ENCODE measurements around the gene SPIRE1.
A peak's percentile ranks its signal among the peaks of the same experiment; 100 is the strongest.

The SPIRE1 gene

GRCh38 chr18:12443551-12443950 lies 214.4 kb downstream of the SPIRE1 start:
- intact Hi-C loops (cut with micrococcal nuclease) = no loop called here
- Mint-ChIP-seq H3K36me3 (ENCODE audit: low read depth) (peaks cover 18% of the 10 kb centered on the region), H3K4me1 (ENCODE audit: low read depth) (peaks cover 8% of the 10 kb centered on the region), H3K27ac (peak overlapping the region; percentile 72), H3K4me3 (no peak overlapping the region), H3K27me3 (no peaks in the 10 kb centered on the region), H3K9me3 (no peaks in the 10 kb centered on the region)

- no peaks in the 10 kb centered on the region for H3K27me3 Mint-ChIP-seq
- intact Hi-C loops (cut with micrococcal nuclease) = no loop called here
- H3K4me3 Mint-ChIP-seq = no peak overlapping the region
- H3K4me1 Mint-ChIP-seq (ENCODE audit: low read depth) = peaks cover 12% of the 10 kb centered on the region
- peaks cover 17% of the 10 kb centered on the region for H3K36me3 Mint-ChIP-seq (ENCODE audit: low read depth)
- H3K9me3 Mint-ChIP-seq = no peaks in the 10 kb centered on the region
- H3K27ac Mint-ChIP-seq = peak overlapping the region; percentile 72
Measured at GRCh38 chr18:12442946-12443345, 215.0 kb downstream of the SPIRE1 start.

- Mint-ChIP-seq H3K4me3 (no peak overlapping the region), H3K36me3 (ENCODE audit: low read depth) (peaks cover 17% of the 10 kb centered on the region), H3K27ac (no peak overlapping the region), H3K4me1 (ENCODE audit: low read depth) (peaks cover 6% of the 10 kb centered on the region), H3K9me3 (no peaks in the 10 kb centered on the region), H3K27me3 (no peaks in the 10 kb centered on the region)
- intact Hi-C loops (cut with micrococcal nuclease) = no loop called here
Measured at GRCh38 chr18:12441475-12442034, 216.4 kb downstream of the SPIRE1 start.

GRCh38 chr18:12438257-12438656 lies 219.7 kb downstream of the SPIRE1 start:
- no peaks in the 10 kb centered on the region for H3K9me3 Mint-ChIP-seq
- intact Hi-C loops (cut with micrococcal nuclease) = no loop called here
- H3K36me3 Mint-ChIP-seq (ENCODE audit: low read depth) = peaks cover 11% of the 10 kb centered on the region
- no peak overlapping the region for H3K27ac Mint-ChIP-seq
- no peak overlapping the region for H3K4me3 Mint-ChIP-seq
- H3K4me1 Mint-ChIP-seq (ENCODE audit: low read depth) = peaks cover 6% of the 10 kb centered on the region
- no peaks in the 10 kb centered on the region for H3K27me3 Mint-ChIP-seq

GRCh38 chr18:12435867-12436266 lies 222.0 kb downstream of the SPIRE1 start:
- Mint-ChIP-seq H3K4me1 (ENCODE audit: low read depth) (peaks cover 6% of the 10 kb centered on the region), H3K27me3 (no peaks in the 10 kb centered on the region), H3K4me3 (no peak overlapping the region), H3K36me3 (ENCODE audit: low read depth) (peaks cover 21% of the 10 kb centered on the region), H3K27ac (no peak overlapping the region), H3K9me3 (no peaks in the 10 kb centered on the region)
- intact Hi-C loops (cut with micrococcal nuclease) = no loop called here

DNA sequence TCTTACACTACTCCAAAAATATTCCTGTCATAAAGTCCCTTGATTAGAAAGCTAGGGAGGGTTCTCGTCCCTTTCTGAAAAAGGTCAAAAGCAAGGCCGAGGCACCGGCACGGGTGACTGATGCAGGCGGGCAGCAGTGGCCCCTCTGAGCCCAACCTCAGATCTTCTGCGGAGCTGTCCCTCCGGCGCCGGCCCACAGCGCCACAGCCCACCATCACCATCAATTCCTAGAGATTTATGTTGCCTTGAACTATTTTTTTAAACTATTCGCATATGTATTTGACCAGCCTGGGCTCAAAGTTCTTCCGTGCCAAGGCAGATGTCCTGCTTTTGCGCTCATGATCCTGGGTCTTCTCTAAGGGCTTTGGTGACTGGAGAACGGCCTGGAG lies 223.4 kb downstream of the SPIRE1 start:
- intact Hi-C loops (cut with micrococcal nuclease) = no loop called here
- H3K9me3 Mint-ChIP-seq = no peaks in the 10 kb centered on the region
- H3K36me3 Mint-ChIP-seq (ENCODE audit: low read depth) = peaks cover 21% of the 10 kb centered on the region
- H3K27ac Mint-ChIP-seq = no peak overlapping the region
- H3K4me3 Mint-ChIP-seq = no peak overlapping the region
- peaks cover 6% of the 10 kb centered on the region for H3K4me1 Mint-ChIP-seq (ENCODE audit: low read depth)
- no peaks in the 10 kb centered on the region for H3K27me3 Mint-ChIP-seq

GRCh38 chr18:12433829-12434540 lies 223.9 kb downstream of the SPIRE1 start:
- H3K4me1 Mint-ChIP-seq (ENCODE audit: low read depth) = peaks cover 8% of the 10 kb centered on the region
- intact Hi-C loops (cut with micrococcal nuclease) = no loop called here
- H3K4me3 Mint-ChIP-seq = no peak overlapping the region
- no peak overlapping the region for H3K27ac Mint-ChIP-seq
- no peaks in the 10 kb centered on the region for H3K9me3 Mint-ChIP-seq
- H3K27me3 Mint-ChIP-seq = no peaks in the 10 kb centered on the region
- peaks cover 21% of the 10 kb centered on the region for H3K36me3 Mint-ChIP-seq (ENCODE audit: low read depth)

DNA sequence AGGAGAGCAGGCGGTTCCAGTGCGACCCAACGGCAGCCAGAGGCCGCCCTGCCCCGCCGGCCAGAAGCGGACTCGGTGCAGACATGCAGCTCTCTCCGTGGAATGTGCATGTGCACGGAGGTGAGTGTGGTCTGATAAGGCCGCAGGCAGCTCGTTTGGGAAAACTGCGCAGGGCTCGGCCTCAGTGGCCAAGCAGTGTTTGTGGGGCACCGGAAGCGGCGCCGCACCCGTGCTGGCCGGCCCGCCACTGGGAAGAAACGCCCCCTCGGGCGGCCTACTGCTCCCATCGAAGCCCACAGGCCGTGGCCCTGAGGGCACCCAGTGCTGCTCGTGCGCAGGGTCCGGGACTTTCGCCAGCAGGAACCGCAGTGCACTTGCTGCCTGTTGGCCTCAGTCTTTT lies 225.0 kb downstream of the SPIRE1 start:
- peaks cover 21% of the 10 kb centered on the region for H3K36me3 Mint-ChIP-seq (ENCODE audit: low read depth)
- H3K27ac Mint-ChIP-seq = no peak overlapping the region
- peaks cover 9% of the 10 kb centered on the region for H3K4me1 Mint-ChIP-seq (ENCODE audit: low read depth)
- H3K4me3 Mint-ChIP-seq = no peak overlapping the region
- H3K27me3 Mint-ChIP-seq = no peaks in the 10 kb centered on the region
- no peaks in the 10 kb centered on the region for H3K9me3 Mint-ChIP-seq
- intact Hi-C loops (cut with micrococcal nuclease) = no loop called here

GRCh38 chr18:12432196-12432595 lies 225.7 kb downstream of the SPIRE1 start:
- H3K4me1 Mint-ChIP-seq (ENCODE audit: low read depth) = peaks cover 9% of the 10 kb centered on the region
- no peaks in the 10 kb centered on the region for H3K27me3 Mint-ChIP-seq
- intact Hi-C loops (cut with micrococcal nuclease) = no loop called here
- peaks cover 21% of the 10 kb centered on the region for H3K36me3 Mint-ChIP-seq (ENCODE audit: low read depth)
- no peak overlapping the region for H3K4me3 Mint-ChIP-seq
- no peak overlapping the region for H3K27ac Mint-ChIP-seq
- no peaks in the 10 kb centered on the region for H3K9me3 Mint-ChIP-seq

GRCh38 chr18:12431561-12431960 lies 226.3 kb downstream of the SPIRE1 start:
- no peak overlapping the region for H3K4me3 Mint-ChIP-seq

DNA sequence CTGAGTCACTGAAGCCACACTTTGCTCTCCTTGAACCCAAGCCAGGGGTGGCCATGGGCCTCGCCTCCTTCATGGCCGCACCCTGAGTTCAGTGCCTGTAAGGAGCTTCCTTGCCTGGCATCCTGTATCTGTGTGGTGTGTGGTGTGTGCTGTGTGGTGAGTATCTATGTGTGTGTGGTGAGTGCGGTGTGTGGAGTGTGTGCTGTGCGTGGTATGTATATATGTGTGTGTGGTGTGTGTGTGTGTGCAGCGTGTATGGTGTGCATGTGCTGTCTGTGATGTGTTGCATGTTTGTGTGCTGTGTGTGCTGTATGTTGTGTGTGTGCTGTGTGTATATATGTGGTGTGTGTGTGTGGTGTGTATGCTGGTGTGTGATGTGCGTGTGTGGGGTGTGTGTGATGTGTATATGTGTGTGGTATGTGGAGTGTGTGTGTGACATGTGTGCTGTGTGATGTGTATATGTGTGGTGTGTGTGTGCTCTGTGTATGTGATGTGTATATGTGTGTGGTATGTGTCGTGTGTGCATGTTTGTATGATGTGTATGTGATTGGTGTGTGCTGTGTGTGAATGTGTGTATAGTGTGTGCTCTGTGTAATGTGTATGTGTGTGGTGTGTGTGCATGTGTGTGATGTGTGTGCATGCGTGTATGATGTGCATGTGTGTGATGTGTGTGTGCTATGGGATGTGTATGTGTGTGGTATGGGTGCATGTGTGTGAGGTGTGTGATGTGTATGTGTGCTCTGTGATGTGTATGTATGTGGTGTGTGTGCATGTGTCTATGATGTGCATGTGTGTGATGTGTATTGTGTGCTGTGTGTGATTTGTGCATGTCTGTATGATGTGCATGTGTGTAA lies 227.5 kb downstream of the SPIRE1 start:
- Mint-ChIP-seq H3K27ac (no peak overlapping the region), H3K36me3 (ENCODE audit: low read depth) (peaks cover 21% of the 10 kb centered on the region), H3K9me3 (no peaks in the 10 kb centered on the region), H3K27me3 (no peaks in the 10 kb centered on the region), H3K4me1 (ENCODE audit: low read depth) (peaks cover 9% of the 10 kb centered on the region), H3K4me3 (no peak overlapping the region)
- intact Hi-C loops (cut with micrococcal nuclease) = no loop called here

More at GRCh38 chr18:12431561-12431960, 226.3 kb downstream of the SPIRE1 start:
- Mint-ChIP-seq H3K9me3 (no peaks in the 10 kb centered on the region), H3K36me3 (ENCODE audit: low read depth) (peaks cover 21% of the 10 kb centered on the region), H3K27ac (no peak overlapping the region), H3K4me1 (ENCODE audit: low read depth) (peaks cover 9% of the 10 kb centered on the region), H3K27me3 (no peaks in the 10 kb centered on the region)
- intact Hi-C loops (cut with micrococcal nuclease) = no loop called here

DNA sequence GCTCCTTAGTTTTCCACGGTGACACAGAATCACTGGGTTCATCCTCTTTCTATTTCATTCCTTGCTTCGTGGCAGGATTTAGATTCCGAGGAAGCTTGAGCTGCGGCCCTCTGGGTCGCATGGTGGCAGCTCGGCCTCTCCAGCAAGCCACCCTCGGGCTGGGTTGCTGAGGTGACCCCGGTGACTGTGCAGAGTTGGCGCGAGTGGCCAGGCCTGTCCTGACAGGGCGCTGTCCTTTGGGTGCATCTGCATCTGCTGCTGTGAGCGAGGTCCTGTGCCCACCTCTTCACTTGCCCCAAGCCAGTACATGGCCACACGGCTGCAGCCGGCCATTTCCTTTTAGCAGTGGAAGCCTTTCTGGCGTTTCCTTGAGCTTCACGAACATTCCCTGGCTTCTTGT lies 228.4 kb downstream of the SPIRE1 start:
- Mint-ChIP-seq H3K27ac (no peak overlapping the region), H3K36me3 (ENCODE audit: low read depth) (peaks cover 20% of the 10 kb centered on the region), H3K4me1 (ENCODE audit: low read depth) (peaks cover 9% of the 10 kb centered on the region), H3K4me3 (no peak overlapping the region), H3K9me3 (no peaks in the 10 kb centered on the region), H3K27me3 (no peaks in the 10 kb centered on the region)
- intact Hi-C loops (cut with micrococcal nuclease) = no loop called here

DNA sequence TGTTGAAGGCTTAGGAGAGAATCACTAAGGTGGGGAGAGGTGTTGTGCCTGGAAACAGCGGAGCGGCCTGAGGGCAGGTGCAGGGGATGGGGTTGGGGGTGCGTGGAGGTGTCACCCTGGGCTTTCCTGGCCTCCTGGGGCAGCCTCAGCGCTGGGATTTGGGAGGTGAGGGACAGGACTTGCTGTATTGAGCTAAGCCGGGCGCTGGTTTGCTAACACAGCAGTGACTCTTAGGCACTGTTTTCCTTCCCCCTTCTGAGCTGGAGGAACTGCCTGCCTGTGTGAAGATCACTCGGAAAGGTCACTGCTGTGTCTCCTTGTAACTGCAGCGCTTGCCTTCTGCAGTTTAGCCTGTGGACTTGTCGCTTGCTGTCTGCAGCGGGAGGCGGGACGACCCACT lies 229.0 kb downstream of the SPIRE1 start:
- intact Hi-C loops (cut with micrococcal nuclease) = no loop called here
- Mint-ChIP-seq H3K27ac (peak overlapping the region; percentile 51), H3K36me3 (ENCODE audit: low read depth) (peaks cover 14% of the 10 kb centered on the region), H3K9me3 (no peaks in the 10 kb centered on the region), H3K4me1 (ENCODE audit: low read depth) (peaks cover 9% of the 10 kb centered on the region), H3K4me3 (no peak overlapping the region), H3K27me3 (no peaks in the 10 kb centered on the region)

GRCh38 chr18:12426924-12427323 lies 231.0 kb downstream of the SPIRE1 start:
- peaks cover 9% of the 10 kb centered on the region for H3K4me1 Mint-ChIP-seq (ENCODE audit: low read depth)
- peaks cover 6% of the 10 kb centered on the region for H3K36me3 Mint-ChIP-seq (ENCODE audit: low read depth)
- no peak overlapping the region for H3K4me3 Mint-ChIP-seq
- no peak overlapping the region for H3K27ac Mint-ChIP-seq
- no peaks in the 10 kb centered on the region for H3K27me3 Mint-ChIP-seq
- intact Hi-C loops (cut with micrococcal nuclease) = no loop called here
- H3K9me3 Mint-ChIP-seq = no peaks in the 10 kb centered on the region
